GM23338 (cell line): ENCODE results near the gene DOK7.

Experiments
- EZH2 ChIP-seq: fragments of 200-600 bp; sonication (generic); IDR thresholded peaks from one replicate; pipeline ENCODE4 v1.8.0; 2017; ENCODE audit warnings: antibody characterized with exemption, mild to moderate bottlenecking, low read depth; ENCODE audit not compliant: unreplicated experiment
- TF ChIP-seq, protein P1 (sequence below), 2 experiments: fragments of 200-600 bp in 1 of 2; sonication (generic) in 1 of 2; conservative IDR thresholded peaks; 2 replicates each; pipeline versions ENCODE4 v1.5.1 to v1.6.1; 2016 to 2017; ENCODE audit warnings: antibody characterized with exemption in 2 of 2, low read depth in 2 of 2, mild to moderate bottlenecking in 2 of 2, moderate library complexity in 1 of 2

DNA sequence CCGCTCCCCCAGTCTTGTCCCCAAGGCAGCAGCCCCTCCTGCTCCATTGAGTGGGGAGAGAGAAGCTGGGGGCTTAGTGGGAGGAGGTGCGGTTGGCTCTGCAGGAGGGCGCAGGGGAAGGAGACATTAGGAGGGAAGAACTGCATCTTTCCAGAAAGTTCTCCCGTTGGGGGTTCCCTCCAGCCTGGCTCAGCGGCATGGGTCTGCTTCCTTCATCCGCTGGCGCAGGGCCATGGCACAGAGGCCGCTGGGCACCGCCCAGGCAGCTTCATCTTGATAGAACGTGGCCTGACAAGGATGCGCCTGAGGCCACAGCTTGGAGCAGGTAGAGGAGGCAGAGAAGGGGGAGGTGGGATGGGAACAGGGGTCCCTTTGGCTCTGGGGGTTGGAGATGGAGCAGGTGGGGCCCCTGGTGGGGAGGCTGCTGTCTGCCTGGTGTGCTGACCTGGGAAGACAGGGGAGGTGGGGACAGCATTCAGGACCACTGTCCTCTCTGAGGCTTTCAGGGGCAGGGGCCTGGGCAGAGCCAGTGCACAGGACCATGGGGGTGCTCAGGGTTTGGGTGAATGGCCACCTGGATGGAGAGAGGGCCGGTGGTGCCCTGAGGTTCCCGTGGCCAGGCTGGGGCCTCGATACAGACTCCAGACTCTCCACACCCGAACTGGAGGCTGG lies 12.1 kb downstream of the DOK7 start:
- TF ChIP-seq, protein P1, sequence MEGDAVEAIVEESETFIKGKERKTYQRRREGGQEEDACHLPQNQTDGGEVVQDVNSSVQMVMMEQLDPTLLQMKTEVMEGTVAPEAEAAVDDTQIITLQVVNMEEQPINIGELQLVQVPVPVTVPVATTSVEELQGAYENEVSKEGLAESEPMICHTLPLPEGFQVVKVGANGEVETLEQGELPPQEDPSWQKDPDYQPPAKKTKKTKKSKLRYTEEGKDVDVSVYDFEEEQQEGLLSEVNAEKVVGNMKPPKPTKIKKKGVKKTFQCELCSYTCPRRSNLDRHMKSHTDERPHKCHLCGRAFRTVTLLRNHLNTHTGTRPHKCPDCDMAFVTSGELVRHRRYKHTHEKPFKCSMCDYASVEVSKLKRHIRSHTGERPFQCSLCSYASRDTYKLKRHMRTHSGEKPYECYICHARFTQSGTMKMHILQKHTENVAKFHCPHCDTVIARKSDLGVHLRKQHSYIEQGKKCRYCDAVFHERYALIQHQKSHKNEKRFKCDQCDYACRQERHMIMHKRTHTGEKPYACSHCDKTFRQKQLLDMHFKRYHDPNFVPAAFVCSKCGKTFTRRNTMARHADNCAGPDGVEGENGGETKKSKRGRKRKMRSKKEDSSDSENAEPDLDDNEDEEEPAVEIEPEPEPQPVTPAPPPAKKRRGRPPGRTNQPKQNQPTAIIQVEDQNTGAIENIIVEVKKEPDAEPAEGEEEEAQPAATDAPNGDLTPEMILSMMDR (conservative IDR thresholded peaks at IDR 0.05; ENCODE audit: low read depth in 2 of 2): no peak
- no peak for TF ChIP-seq EZH2
